DND-41 (cell line): ENCODE data around the gene PREX1.

Experiments used
- ATAC-seq: fragments of 200-7000 bp; cut with Tn5 transposase; 3 replicates; pipeline ENCODE4 v1.9.1; 2021; ENCODE audit warnings: low read depth; ENCODE audit not compliant: insufficient read depth
- DNase-seq: peaks from one replicate; pipeline ENCODE4 v3.0.0-alpha.2; 2020
- H2AFZ ChIP-seq: 2 replicates; pipeline ENCODE4 v1.6.0; 2012; ENCODE audit warnings: low read depth, low read length
- H3K27ac ChIP-seq: 2 replicates; pipeline ENCODE4 v1.5.1; 2012; ENCODE audit warnings: low read length, inconsistent platforms
- H3K27me3 ChIP-seq: fragments of 200-600 bp; sonication (generic); 2 replicates; pipeline ENCODE4 v1.6.0; 2012; ENCODE audit warnings: low read length, mild to moderate bottlenecking, inconsistent platforms; ENCODE audit not compliant: insufficient read depth, poor library complexity
- H3K36me3 ChIP-seq: 2 replicates; pipeline ENCODE4 v1.5.1; 2012; ENCODE audit warnings: low read length, inconsistent platforms; ENCODE audit not compliant: insufficient read depth
- H3K4me1 ChIP-seq: 2 replicates; pipeline ENCODE4 v1.5.1; 2012; ENCODE audit warnings: mild to moderate bottlenecking, low read length; ENCODE audit not compliant: insufficient read depth
- H3K4me2 ChIP-seq: 2 replicates; pipeline ENCODE4 v1.6.0; 2012; ENCODE audit warnings: mild to moderate bottlenecking, moderate library complexity, low read length, inconsistent platforms; ENCODE audit not compliant: insufficient read depth
- H3K4me3 ChIP-seq, 2 experiments: fragments of 200-600 bp in 1 of 2; shearing (Covaris generic) in 1 of 2; 2 replicates each; pipeline ENCODE4 v1.5.1; 2012 to 2016; ENCODE audit warnings: inconsistent platforms in 2 of 2, low read length in 2 of 2, mild to moderate bottlenecking in 2 of 2, low read depth in 1 of 2, moderate library complexity in 1 of 2
- H3K79me2 ChIP-seq: 2 replicates; pipeline ENCODE4 v1.6.0; 2012; ENCODE audit warnings: low read length, inconsistent platforms; ENCODE audit not compliant: insufficient read depth
- H3K9ac ChIP-seq: 2 replicates; pipeline ENCODE4 v1.6.0; 2012; ENCODE audit warnings: low read depth, mild to moderate bottlenecking, inconsistent platforms, low read length, moderate library complexity
- H3K9me3 ChIP-seq: 2 replicates; pipeline ENCODE4 v1.5.1; 2012; ENCODE audit warnings: low read length, moderate library complexity, mild to moderate bottlenecking, inconsistent platforms; ENCODE audit not compliant: insufficient read depth, severe bottlenecking
- H4K20me1 ChIP-seq: 2 replicates; pipeline ENCODE4 v1.6.0; 2012; ENCODE audit warnings: low read length; ENCODE audit not compliant: insufficient read depth
- EZH2 ChIP-seq: IDR thresholded peaks from 3 replicates; pipeline ENCODE4 v1.6.1; 2012; ENCODE audit warnings: borderline replicate concordance, low read depth, mild to moderate bottlenecking, moderate library complexity, low read length, inconsistent platforms; ENCODE audit not compliant: severe bottlenecking
- TF ChIP-seq, protein P1 (sequence below): IDR thresholded peaks from 2 replicates; pipeline ENCODE4 v1.5.1; 2012; ENCODE audit warnings: borderline replicate concordance, low read length, moderate library complexity, mild to moderate bottlenecking; ENCODE audit not compliant: poor library complexity, severe bottlenecking; ENCODE audit errors: extremely low read depth

Gene PREX1

GRCh38 chr20:48683467-48684175, 144.2 kb downstream of the PREX1 start:
- Histone ChIP-seq H3K9me3 (no peaks in the 10 kb centered on the region), H3K4me3 (no peak overlapping the region), H3K4me1 (no peaks in the 10 kb centered on the region), H3K27ac (no peak overlapping the region), H4K20me1 (no peaks in the 10 kb centered on the region), H3K4me2 (no peak overlapping the region), H3K9ac (no peak overlapping the region), H3K79me2 (no peaks in the 10 kb centered on the region), H2AFZ (no peak overlapping the region), H3K27me3 (no peaks in the 10 kb centered on the region), H3K36me3 (no peaks in the 10 kb centered on the region)
- DNase-seq (no peak), ATAC-seq (no peak)
- TF ChIP-seq EZH2, result no peak
- TF ChIP-seq, protein P1, sequence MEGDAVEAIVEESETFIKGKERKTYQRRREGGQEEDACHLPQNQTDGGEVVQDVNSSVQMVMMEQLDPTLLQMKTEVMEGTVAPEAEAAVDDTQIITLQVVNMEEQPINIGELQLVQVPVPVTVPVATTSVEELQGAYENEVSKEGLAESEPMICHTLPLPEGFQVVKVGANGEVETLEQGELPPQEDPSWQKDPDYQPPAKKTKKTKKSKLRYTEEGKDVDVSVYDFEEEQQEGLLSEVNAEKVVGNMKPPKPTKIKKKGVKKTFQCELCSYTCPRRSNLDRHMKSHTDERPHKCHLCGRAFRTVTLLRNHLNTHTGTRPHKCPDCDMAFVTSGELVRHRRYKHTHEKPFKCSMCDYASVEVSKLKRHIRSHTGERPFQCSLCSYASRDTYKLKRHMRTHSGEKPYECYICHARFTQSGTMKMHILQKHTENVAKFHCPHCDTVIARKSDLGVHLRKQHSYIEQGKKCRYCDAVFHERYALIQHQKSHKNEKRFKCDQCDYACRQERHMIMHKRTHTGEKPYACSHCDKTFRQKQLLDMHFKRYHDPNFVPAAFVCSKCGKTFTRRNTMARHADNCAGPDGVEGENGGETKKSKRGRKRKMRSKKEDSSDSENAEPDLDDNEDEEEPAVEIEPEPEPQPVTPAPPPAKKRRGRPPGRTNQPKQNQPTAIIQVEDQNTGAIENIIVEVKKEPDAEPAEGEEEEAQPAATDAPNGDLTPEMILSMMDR, result no peak

DNA sequence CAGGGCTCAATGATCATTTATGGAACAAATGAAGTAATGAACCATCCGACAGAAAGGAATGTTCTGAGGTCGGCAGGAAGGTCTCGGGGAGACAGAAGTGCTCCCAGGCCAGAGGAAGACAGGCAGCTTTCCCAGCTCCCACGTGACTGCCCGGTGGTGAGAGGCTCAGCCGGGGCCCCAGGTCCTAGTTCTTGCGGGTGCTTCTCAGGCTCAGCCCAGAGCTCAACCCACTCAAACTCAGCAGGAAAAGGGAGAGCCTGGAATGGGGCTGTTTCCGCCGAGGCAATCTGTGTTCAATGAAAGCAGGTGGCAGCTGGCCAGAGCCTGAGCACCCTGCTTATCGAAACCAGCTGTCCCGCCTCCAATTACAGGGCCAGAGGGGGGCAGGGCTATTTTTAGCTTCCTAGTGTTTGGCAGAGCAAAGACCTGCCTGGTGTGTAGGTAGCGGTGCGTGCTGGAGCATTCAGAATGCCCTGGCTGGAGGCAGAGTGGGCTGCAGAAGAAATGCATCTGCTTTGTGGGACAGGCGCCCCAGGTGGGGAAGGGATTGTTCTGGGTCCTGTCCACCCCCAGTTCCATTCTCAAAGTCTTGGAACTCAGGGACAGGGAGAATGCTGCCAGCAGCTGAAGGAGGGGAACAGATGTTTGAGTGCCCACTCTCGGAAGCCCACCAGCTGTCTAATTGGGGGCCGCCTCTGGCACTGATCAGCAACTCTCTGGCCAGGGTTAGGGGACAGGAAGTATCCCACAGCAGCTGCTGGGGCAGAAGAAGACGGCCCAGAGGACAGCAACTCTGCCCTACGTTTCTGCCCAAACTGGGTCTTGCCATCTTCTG, 145.1 kb downstream of the PREX1 start:
- H3K9ac ChIP-seq, result no peak overlapping the region
- no peak for ATAC-seq
- H3K4me1 ChIP-seq, result no peaks in the 10 kb centered on the region
- no peaks in the 10 kb centered on the region for H3K79me2 ChIP-seq
- no peak overlapping the region for H3K4me3 ChIP-seq
- H4K20me1 ChIP-seq, result no peaks in the 10 kb centered on the region
- DNase-seq, result no peak
- H3K27me3 ChIP-seq, result no peaks in the 10 kb centered on the region
- no peak for TF ChIP-seq EZH2
- TF ChIP-seq, protein P1, result no peak
- H3K36me3 ChIP-seq, result no peaks in the 10 kb centered on the region
- no peak overlapping the region for H3K27ac ChIP-seq
- H2AFZ ChIP-seq, result no peak overlapping the region
- H3K4me2 ChIP-seq, result no peak overlapping the region
- no peaks in the 10 kb centered on the region for H3K9me3 ChIP-seq

DNA sequence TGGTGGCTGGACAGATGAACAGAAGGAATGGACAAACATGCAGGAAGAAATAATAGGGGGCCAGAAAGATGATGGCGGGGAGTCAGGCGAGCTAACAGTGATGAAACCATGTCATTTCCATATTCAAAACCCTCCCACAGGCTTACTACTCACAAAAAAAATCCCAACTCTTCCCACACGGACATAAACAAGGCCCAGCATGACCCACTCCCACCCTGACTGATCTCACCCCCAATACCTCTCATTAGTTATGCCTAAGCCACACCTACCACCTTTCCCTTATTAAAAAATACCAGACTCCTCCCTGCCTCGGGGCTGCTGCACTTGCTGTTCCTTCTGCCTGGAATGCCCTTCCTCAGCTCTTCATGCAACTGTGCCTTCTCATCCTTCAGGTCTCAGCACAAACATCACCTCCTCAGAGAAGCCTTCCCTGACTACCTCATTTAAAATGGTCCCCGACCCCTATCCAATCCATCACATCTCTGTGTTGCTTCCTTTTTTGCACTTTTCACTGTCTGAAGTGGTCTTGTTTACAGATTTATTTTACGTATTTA, 145.8 kb downstream of the PREX1 start:
- no peak for TF ChIP-seq EZH2
- TF ChIP-seq, protein P1, result no peak
- Histone ChIP-seq H3K27ac (no peak overlapping the region), H2AFZ (no peak overlapping the region), H3K79me2 (no peaks in the 10 kb centered on the region), H3K27me3 (no peaks in the 10 kb centered on the region), H4K20me1 (no peaks in the 10 kb centered on the region), H3K9ac (no peak overlapping the region), H3K4me1 (no peaks in the 10 kb centered on the region), H3K36me3 (no peaks in the 10 kb centered on the region), H3K9me3 (no peaks in the 10 kb centered on the region), H3K4me3 (no peak overlapping the region), H3K4me2 (no peak overlapping the region)
- no peak for DNase-seq
- ATAC-seq, result no peak
